T-helper 1 cell (primary cell): ENCODE data around the gene IFRD1.
"Not testable (repeated sequence)": the region's sequence is repeated elsewhere in the genome, so short reads cannot be mapped to it uniquely, and the experiment has no call there.

Experiments used
- DNase-seq, 5 donors: peaks; one replicate each; pipeline ENCODE4 v3.0.0-alpha.2; 2012 to 2020

Gene IFRD1

DNA sequence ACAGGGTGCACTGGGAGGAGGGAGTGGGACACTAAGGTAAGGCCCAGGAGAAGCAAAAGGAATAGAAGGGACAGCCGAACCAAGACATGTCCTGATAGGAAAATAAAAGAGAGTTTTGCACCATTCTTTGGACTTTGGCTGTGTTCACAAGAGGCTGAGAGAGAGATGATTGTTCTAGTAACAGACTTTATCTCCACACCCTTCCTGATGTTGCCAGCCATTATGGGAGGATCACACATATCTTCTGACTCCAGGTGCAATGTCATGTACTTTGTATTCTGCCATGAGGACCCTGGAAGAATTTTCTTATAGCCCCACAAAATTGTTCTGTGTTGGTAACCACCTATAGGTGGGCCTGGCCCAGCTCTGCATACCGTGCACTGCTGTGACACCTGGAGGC lies 41.9 kb downstream of the IFRD1 start:
- no peak for DNase-seq

DNA sequence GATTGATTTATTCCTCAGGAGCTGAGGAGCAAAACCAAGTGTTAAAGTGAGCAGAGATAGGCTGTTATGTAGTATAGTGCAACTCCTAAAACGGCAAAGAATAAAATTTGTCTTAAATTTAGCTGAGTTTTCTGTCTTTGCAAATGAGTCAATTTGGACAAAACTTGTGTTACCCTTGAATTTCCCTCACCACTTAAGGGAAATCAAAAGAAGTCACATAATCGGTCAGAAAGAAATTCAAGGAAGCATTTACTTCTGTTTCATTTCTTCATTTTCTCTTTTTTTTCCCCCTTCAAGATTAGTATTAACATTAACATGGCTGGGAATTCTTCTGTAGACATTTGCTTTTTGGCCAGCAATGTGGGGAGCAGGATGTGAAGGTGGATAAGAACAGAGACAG lies 44.4 kb downstream of the IFRD1 start:
- no peak for DNase-seq

DNA sequence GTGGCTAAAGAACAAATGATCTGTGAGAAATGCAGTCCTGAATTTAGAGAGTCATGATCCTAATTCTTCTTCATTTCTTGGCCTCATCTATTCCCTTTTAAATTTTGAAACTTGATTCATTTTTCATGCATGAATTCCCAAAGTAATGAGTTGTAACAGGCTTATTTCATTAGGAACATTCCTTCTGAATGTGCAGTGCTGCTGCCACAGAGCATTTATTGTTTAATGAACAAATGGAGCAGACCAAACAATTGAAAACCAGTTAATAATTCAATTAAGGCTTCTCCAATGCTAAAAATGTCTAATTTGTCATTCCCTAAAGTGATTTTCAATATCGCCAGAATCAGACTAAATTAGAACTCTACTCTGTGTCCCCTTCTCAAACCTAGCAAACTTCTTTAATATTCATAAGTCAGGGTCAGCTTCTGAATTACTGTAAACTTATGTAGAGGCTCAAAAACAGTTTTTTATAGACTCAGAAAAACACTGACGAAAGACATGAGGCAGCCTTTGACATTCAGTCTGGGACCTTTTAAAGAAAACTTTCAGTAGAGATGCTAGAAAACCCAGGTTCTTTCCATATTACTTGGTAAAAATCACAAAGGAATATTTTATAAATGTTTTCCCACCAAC lies 45.0 kb downstream of the IFRD1 start:
- no peak for DNase-seq

DNA sequence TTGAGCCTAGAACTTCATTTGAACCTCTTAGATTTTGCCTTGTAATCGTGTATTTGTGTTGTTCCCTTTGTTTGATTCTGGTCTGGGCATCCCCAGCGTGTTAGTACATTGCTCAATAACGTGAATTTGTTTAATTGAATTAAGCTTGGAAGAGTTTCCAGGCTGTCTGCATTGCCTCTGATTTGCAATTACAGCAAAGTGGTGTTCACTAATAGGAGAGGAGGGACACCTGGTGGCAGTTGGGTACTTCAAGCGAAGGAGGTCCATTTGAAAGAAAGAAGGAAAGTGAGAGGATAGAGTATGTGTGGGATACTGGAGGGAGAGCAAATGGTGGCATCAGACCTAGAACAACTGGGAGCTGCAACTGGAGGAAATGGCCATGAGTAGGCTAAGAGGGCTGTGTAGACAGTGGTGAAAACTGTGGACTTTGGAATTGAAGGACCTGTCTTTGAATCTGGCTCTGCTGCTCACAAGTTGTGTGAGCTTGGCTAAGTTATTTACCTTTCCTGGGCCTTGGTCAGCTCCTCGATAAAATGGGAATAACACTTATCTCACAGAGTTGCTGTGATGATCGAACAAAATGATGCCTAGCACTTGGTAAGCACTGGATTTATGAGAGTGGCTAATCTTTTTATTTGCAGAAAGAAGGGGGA lies 45.7 kb downstream of the IFRD1 start:
- peak in 2 of 5 donors; percentile 11 to 17 for DNase-seq

DNA sequence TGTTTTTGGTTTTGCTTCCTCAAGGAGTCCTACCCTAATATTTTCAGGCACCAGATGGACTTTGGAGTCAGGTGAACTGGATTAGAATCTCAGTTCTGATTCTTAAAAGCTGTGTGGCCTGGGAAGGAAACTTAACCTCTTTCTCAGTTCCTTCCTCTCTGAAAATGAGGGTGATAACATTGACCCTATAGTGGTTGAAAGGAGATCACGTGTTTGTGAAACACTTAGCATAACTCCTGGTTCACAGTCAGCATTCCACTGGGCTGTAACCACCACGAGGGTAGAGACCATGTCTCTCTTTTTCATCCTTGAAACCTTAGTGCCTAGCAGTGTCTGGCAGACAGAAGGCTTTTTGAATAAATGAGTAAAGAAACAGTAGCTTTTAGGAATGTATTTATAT lies 47.2 kb downstream of the IFRD1 start:
- no peak for DNase-seq

DNA sequence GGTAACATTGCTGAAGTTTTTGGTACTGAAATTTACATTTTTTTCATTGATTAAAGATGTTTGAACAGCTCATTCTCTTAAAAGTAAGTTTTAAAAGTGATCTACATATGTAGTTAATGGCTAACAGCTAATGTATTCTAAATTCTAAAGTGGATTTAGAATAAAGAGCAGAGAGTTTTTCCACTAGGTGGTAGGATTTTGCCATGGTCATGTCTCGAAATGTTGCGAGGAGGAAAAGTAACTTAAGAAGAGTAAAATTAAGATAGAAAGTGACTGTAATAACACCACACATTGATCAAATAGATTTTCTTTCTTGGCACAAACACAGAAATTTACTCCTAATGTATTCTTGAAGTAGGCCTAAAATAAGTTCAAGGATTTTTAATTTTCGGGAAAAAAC lies 50.4 kb downstream of the IFRD1 start:
- no peak for DNase-seq

DNA sequence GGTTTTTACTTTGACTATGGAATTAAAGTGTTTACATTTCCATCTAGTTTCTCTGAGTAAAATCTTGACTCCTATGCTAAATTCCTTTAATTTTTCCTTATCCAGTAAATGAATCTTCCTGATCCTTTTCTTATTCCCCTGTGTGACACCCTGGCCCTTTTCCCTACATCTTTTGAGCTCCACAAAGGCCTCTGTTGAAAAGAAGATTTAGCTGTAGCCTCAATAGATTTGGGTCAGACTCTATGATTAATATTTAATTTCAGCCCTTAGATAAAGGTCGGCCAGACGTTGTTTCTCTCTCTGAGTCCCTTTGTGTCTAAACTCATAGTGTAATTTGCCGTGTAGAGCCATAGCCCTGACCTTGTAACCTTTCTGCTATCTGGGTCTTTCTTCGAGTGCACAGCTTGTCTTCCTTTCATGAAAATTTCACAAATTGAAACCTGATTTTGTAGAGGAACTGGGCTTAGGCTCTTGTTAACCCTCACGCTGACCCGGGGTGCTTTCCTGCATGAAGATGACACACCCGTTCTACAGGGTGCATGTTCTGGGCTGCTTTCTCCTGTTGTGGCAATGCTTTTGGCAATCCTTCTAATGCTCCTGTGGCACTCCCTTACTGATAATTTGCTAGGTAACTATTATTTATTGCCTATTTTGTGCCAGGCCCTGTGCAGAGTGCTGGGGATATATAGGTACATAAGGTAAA lies 51.7 kb downstream of the IFRD1 start:
- no peak for DNase-seq

DNA sequence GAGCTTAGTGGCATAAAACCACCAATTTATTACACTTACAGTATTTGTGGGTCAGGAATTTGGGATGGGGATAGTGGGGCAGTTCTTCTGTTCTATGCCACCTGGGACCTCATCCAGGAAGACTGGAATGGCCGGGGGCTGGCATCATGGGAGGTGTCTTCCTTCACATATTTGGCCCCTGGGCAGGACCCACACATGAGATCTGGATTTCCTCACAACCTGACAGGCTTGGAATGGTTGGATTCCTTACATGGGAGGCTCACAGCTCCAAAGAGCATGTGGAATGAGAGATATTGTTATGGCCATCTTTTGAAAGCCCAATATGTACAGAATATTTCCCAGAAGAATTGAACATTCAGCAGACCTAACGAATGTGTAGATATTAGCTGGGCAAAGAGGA lies 52.4 kb downstream of the IFRD1 start:
- DNase-seq, result no peak

DNA sequence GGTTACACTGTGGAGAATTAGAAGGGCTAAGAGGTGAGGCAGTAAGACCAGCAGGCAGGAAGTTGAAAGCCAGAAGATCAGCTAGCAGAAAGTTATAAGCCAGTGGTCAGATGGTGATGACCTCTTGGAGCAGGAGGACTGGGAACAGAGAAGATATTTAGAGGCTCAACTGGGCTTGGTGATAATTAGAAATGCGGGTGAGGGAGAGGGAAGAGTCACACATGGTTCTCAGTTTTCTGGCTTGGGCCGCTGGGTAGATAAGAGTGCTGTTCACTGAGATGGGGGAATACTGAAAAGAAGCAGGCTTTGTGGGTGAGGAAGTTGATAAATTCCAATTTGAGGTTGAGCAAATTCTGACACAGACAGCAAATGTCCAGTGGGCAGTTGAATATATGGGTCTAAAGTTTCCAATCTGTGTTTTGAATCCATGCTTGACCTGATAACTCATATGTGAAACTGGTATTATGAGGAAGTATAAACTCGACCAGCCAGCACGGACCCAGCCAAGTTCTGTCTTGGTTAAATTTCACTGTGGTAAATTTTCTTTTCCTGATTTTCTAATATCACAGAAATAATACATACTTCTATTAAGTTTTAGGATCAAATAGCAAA lies 53.2 kb downstream of the IFRD1 start:
- no peak for DNase-seq

DNA sequence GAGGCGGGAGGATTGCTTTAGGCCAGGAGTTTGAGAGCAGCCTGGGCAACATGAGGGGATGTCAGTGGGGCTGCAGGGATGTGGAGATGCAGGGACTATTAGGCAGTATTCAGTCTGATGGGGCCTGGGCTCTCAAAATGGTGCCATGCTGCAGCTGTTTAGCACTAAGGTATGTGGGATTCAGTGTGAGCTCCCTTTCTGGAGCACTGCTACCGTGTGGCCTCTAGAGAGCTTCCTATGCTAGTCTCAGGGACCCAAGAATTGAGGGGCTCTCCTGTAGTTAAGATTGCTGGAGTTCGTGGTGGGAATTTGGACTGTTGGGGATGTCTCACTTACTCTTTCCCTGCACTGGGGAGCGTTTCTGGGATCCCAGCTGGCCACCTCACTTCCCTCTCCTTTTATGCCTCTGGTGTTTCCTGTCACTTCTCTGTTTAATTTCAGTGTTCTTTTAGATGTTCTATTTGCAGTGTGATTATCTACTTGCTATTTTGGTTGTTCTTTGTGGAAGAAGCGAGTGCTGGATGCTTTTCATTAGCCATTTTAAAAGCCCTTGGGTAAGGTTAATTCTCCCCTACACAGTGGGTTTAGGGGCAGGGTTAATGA lies 53.9 kb downstream of the IFRD1 start:
- DNase-seq, result no peak

DNA sequence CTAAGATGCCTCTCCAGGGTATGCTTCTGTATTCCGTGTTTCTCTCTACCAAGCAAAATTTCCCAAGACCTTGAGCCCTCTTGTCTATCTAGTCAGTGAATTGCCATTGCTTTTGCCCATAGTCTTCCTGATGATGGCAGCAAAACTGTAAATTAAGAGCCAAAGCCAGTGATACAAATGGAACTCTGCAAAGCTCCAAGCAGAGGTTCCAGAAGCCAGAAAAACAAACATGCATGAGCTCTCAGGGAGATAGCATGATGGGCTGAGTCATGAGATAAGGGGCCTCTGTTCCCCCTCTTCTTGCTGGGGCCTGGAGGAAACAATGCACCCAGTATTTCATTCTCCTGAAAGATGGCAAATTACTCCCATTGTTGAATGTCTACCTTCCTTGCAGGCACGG lies 55.2 kb downstream of the IFRD1 start:
- DNase-seq, result no peak

DNA sequence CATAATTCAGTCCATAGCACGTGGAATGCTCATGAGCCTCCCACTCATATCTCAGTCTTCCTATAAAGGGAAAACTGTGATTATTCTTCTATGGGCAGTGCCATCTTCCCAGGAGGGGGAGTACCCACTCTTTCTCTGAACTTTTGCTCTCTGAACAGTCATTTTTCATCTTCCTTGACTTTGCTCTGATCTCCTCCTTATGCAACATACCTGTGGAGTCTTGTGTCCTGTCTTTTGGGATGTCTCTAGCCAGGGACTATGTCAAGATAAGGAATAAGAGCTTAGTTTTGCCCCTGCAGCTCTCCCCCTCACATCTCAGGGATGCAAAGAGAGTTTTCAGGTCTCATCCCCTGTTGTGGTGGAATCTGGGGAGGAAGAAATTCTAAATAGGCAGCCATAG lies 58.1 kb downstream of the IFRD1 start:
- no peak for DNase-seq

DNA sequence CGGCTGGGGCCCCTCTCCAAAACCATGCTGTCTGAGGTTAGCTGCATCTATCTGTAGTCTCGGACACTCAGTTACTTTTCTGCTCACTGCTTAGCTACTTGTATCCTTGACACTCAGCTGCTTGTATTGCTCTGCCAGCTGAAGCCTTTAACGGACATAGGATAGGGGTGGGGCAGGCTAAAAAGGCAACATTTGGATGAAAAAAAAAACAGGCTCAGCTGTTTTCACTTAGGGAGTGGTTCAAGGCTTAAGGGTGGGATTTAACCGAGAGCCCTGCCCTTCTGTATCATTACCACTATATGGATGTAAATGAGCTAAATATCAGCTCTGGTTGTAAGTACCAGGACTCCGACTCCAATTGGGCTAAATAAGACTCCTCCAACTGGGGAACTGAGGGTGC lies 59.1 kb downstream of the IFRD1 start:
- DNase-seq, result no peak

DNA sequence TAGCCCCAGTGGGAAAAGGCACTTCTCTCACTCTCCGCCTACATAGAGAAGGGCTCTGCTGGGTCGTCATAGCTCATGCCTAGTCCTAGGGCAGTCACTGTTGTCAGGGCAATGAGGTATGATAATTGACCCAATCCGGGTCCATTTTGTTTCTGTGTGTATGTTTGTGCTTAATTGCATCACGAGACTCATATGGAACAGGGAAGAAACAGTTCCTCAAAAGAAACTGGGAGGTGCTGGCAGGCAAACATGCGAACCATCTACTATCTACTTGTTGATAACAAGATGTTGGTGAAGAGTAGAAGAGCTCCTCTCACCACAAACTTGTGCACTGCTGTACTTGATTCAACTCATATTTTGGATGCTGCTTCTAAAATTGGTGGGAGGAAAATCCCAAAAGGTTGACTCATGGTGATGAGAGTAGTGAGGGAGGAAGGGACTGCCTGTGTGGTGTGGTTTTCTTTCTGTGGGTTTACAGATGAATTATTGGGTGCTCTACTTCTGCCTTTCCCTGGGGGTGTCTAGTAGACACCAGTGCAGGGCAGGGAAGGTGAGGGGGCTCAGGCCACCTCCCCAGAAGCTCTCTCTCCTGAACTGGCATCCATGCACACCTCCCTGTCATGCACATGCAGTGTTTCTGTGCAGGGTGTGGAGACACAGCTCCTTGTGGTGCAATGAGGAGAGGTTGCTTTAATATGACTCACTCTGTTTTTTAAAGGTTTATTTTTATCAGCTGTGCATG lies 59.9 kb downstream of the IFRD1 start:
- DNase-seq, result no peak

DNA sequence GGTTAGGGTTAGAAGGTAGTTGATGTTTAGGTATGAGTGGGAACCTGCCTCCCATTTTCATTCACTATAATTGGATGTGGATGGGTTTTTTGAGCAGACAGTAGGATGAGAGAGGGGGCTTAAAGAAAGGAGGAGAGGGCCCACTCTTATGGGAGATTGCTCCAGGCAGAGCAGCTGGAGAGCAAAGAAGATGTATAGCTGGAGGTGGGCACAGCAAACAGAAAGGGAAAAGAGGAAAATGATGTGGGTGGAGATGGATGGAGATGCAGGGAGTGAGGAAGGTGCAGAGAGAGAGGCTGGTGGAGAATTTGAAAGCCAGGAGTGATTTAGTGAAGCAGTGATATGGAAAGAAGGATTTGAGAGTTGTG lies 60.5 kb downstream of the IFRD1 start:
- DNase-seq, result no peak

DNA sequence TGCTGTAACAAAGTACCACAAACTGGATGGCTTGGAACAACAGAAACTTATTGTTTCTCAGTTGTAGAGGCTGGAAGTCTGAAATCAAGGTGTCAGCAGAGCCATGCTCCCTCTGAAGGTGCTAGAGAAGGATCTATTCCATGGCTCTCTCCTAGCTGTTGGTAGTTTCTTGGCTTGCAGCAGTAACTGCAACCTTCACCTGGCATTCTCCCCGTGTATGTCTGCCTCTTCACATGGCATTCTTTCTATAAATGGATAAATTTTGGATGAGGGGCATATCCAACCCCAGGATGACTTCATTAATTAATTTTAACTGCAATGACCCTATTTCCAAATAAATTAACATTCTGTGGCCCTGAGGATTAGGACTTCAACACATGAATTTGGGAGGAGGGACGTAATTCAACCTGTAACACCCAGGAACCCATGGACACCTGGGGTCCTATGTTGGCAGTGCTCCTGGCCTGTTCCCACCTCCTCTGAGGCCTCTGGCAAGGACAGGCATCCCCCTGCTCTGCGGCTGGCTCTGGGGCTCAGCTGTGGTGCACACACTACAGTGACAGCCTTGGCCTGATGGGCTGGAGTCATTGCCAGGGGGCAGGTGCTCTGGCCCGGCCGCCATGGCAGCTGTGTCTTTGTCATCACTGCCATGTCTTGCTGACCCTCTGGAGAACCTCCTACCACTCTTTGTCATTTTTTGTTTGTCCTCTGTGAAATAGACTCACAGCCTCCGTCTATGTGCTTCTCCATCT lies 61.4 kb downstream of the IFRD1 start:
- no peak for DNase-seq

DNA sequence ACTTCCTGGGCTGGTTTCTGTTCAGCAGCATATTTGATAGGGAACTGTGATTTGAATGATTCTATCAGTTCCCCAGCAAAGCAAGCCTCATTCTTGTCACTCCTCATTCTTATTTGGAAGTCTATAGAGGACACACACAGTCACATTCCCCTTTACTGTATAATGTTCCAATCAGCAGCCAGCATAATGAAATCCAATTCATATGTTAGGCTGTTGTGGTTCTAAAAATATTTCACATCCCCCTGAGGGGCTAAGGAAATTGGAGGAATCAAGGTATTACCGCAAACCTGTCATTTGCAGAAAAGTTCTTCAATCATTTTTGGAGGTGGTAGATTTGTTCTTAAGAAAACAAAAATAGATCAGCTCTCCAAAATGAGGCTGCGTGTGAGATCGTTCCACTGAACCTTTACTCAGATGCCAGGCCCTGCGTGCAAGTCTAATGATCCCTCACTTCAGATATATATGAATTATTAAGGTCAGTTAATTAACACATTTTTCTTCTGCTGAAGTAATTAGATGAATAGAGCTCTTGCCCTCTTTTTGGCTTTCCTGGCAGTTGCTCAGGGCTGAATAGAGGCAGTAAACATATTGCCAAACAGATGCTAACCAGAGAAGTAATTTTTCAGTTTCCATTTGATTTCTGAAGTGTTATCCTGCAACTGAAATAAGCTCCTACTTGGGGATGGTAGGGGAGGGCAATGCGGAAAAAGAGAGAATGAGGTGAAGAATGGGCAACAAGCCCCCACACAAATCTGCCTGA lies 62.4 kb downstream of the IFRD1 start:
- DNase-seq, result no peak

DNA sequence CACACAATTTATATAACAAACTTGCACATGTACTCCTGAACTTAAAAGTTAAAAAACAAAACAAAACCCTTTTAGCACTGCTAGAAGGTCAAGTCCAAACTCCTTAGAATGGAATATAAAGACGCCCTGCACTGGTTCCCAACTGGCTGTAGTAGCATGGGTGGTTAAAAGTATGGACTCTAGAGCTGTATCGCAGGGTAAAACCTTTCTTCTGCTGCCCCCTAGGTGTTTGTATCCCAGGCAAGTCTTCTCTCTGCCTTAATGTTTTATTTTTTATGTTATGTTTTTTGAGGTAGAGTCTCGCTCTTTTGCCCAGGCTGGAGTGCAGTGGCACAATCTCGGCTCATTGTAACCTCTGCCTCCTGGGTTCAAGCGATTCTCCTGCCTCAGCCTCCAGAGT lies 65.7 kb downstream of the IFRD1 start:
- no peak for DNase-seq

DNA sequence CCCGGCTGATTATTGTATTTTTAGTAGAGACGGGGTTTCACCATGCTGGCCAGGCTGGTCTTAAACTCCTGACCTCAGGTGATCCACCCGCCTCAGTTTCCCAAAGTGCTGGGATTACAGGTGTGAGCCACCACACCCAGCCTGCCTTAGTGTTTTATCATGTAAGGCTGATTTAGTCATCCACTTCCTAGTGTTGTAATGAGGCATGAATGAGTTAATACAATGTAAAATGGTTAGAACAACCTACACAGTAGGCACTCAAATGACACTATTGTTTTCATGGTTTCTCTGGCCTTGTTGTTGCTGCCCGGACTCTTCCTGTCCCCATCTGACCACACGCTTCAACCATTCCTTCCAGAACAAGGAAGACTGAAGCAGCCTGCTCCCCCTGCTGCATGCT lies 66.2 kb downstream of the IFRD1 start:
- DNase-seq, result not testable (repeated sequence)

DNA sequence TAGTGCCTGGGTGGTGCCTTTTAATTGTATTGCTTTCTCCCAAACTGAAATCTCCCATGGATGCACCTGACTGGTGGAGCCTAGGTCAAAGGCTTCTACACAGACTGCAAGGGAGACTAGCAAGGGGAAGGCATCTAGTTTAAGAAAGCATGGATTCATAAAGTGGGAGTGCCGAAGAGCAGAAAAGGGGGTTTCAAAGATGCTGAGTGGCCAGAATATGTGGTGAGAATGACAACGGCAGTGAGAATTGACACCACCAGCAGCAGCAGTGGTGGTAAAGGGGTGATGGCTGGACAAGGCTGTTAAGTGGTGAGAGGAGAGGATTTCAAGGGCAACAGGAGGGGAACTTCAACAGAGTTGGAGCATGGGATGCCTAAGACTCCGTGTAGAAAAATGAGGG lies 67.2 kb downstream of the IFRD1 start:
- no peak for DNase-seq

DNA sequence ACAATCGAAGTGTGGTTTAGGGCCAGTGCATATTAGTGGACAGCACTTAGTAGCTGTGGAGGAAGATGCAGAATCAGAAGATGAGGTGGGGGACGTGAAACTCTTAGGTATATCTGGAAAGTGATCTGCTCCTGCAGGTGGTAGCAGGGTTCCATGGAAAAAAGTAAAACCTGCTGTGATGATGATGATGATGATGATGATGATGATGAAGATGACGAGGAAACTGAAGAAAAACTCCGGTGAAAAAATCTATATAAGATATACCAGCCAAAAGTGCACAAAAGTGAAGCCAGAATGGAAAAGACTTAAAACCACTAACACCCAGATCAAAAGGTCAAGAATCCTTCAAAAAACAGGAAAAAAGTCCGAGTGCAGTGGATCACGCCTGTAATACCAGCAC lies 70.5 kb downstream of the IFRD1 start:
- DNase-seq, result no peak
